GM12864 (cell line): Measurements from ENCODE around the gene ZFR.

Experiments
- DNase-seq: peaks from one replicate; pipeline ENCODE4 v3.0.0-alpha.2; 2011; ENCODE audit warnings: low read depth
- H3K4me3 ChIP-seq: 2 replicates; pipeline ENCODE4 v1.5.1; 2011; ENCODE audit warnings: mild to moderate bottlenecking, low read depth, low read length, control low read depth
- CTCF ChIP-seq: IDR thresholded peaks from 2 replicates; pipeline ENCODE4 v1.5.1; 2011; ENCODE audit warnings: low read depth, mild to moderate bottlenecking, moderate library complexity, low read length, control low read depth, inconsistent platforms; ENCODE audit errors: missing control alignments

ZFR gene

GRCh38 chr5:32353420-32353819 is 91.1 kb downstream of the ZFR start:
- DNase-seq, result no peak
- TF ChIP-seq CTCF, result no peak
- H3K4me3 ChIP-seq, result no peak overlapping the region

GRCh38 chr5:32352685-32353084 is 91.9 kb downstream of the ZFR start:
- no peak for TF ChIP-seq CTCF
- no peak overlapping the region for H3K4me3 ChIP-seq
- no peak for DNase-seq

- DNase-seq, result no peak
- no peak for TF ChIP-seq CTCF
- no peak overlapping the region for H3K4me3 ChIP-seq
Observed at GRCh38 chr5:32346869-32347268, 97.7 kb downstream of the ZFR start.

GRCh38 chr5:32343058-32343672 is 101.4 kb downstream of the ZFR start:
- no peak for TF ChIP-seq CTCF
- no peak overlapping the region for H3K4me3 ChIP-seq
- DNase-seq, result no peak

- DNase-seq, result no peak
- no peak overlapping the region for H3K4me3 ChIP-seq
- no peak for TF ChIP-seq CTCF
Observed at GRCh38 chr5:32342656-32343055, 101.9 kb downstream of the ZFR start.

GRCh38 chr5:32339878-32340277 is 104.7 kb downstream of the ZFR start:
- DNase-seq, result no peak
- no peak for TF ChIP-seq CTCF
- H3K4me3 ChIP-seq, result no peak overlapping the region

GRCh38 chr5:32339198-32339597 is 105.3 kb downstream of the ZFR start:
- H3K4me3 ChIP-seq, result no peak overlapping the region
- no peak for DNase-seq
- TF ChIP-seq CTCF, result no peak
